LNCAP (cell line): ENCODE measurements around the gene NDUFAF2.

Experiments used
- TF ChIP-seq, protein P1 (sequence below): fragments of 450-650 bp; IDR thresholded peaks from 2 replicates; pipeline ENCODE4 v1.5.1; 2017; ENCODE audit warnings: mild to moderate bottlenecking

Gene NDUFAF2

DNA sequence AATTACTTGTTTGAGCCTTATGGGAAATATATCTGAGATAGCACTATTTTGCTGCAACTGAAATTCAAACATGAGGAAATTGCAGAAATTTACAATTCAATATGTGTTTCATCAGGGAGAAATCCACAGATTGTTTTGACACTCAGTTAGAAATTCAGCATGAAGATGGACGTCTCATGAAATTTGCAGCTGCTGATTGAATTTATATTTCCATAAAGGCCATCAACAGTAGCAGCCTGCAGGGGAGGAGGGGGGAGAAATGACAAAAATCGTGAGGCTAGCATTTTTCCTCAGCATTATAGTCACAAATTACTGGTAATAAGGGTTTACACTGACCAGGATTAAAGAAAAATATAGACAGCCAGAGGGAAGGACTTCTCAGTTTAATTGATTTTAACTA, 81.0 kb downstream of the NDUFAF2 start:
- TF ChIP-seq, protein P1, sequence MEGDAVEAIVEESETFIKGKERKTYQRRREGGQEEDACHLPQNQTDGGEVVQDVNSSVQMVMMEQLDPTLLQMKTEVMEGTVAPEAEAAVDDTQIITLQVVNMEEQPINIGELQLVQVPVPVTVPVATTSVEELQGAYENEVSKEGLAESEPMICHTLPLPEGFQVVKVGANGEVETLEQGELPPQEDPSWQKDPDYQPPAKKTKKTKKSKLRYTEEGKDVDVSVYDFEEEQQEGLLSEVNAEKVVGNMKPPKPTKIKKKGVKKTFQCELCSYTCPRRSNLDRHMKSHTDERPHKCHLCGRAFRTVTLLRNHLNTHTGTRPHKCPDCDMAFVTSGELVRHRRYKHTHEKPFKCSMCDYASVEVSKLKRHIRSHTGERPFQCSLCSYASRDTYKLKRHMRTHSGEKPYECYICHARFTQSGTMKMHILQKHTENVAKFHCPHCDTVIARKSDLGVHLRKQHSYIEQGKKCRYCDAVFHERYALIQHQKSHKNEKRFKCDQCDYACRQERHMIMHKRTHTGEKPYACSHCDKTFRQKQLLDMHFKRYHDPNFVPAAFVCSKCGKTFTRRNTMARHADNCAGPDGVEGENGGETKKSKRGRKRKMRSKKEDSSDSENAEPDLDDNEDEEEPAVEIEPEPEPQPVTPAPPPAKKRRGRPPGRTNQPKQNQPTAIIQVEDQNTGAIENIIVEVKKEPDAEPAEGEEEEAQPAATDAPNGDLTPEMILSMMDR = no peak

DNA sequence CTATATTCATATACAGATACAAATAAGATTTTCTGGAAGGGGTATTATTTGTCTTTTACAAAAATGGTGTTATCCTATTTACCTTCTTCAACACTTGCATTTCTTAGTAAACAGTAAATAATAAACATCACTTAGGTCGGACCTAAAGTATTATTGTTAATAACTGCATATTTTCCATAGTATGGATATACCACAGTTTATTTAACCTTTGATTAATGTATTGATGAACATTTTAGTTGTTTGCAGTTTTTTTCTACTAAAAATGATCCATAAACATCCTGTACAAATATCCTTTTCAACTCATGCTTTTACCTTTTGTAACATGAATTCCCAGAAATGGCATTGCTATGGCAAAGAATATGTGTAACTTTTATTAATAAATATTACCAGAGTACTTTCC, 83.4 kb downstream of the NDUFAF2 start:
- TF ChIP-seq, protein P1 = no peak

DNA sequence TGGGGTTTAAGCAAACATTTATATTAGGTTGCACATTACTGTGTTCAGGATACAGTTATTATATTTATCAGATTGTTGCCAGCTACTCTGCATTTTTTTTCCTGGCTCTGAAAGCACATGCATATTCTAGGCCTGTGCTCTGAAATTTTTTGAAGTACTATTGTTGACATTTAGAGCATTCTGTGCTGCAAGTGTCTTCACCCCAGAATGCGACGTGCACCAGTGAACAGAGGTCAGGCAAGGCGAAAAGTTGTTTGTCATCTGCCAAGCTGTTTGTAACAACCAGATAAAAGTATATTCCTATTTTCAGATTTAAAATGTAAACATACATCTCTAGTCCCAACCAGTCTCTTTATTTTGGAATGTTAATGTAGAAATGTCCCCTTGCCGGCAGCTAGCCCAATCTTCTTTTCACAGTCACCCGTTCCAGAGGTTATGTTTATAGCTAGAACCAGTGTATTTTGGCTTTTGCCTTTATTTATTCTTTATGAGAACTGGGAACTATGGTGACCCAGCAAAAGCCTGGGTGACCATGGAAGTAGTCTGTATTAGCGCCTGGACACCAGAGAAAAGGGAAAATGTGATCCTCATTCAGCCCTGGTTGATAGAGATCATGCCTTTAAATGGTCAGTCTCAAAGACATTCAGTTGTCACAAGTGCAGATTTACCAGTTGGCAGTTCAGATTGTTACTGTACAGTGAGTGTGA, 84.6 kb downstream of the NDUFAF2 start:
- TF ChIP-seq, protein P1 = no peak

DNA sequence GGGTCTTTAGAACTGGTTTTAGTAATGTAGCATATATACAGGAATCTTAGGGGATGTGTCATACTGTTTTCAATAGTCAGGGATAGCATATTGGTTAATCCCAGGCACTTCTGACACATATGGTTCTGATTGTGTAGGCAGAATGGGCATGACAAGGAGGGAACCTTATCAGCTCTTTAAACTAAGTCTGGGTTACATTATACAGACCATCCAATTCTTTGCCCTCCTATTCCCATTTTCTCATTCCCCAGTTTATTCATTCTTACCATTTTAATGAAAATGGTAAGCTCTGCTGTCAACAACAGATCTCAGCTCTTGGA, 85.1 kb downstream of the NDUFAF2 start:
- TF ChIP-seq, protein P1 = no peak

DNA sequence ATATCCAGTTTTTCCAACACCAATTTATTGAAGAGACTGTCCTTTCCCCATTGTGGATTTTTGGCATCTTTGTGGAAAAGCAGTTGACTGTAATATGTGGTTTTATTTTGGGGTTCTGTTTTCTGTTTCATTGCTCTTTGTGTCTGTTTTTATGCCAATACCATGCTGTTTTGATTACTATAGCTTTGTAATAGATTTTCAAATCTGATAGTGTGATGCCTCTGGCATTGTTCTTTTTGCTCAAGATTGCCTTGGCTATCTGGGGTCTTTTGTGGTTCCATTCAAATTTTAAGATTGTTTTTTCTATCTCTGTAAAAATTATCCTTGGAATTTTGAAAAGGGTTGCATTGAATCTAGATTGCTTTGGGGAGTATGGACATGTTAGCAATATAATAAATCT, 99.5 kb downstream of the NDUFAF2 start:
- TF ChIP-seq, protein P1 = no peak

DNA sequence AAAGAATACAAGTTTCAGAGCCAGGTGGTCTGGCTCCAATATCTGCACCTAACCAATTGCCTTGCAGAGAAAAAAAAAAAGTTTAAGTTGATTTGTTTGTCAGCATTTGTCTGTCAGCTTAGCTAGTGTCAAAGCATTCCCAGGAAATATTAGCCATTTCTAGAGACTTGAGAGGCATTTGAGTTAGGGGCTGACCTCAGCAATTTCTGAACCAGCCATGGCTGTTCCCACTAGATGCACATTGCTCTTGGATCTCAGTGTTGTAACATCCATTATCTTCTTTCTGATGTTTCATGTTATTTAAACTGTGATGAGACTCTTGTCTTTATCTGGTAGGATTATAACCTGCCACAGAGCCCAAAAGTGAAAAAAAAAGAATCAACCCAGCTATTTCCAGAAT, 102.3 kb downstream of the NDUFAF2 start:
- TF ChIP-seq, protein P1 = no peak

DNA sequence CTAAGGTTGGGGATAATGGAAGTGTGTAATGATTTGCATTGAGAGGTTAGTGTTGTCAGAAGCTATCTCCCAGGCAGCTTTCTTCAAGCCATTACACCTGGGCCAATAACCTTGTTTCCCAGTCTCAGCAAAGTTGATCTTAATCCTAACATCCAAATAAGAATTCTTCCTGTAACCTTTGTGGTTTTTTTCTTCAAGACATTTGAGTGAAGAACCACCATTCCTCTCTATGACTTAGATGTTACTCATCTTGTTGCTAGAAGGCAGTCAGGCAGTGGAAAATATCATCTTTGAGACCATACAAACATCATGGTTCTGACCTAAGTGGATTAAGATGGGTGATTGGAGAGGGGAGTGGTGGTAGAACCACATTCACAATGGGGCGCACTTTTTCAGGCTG, 103.5 kb downstream of the NDUFAF2 start:
- TF ChIP-seq, protein P1 = no peak

DNA sequence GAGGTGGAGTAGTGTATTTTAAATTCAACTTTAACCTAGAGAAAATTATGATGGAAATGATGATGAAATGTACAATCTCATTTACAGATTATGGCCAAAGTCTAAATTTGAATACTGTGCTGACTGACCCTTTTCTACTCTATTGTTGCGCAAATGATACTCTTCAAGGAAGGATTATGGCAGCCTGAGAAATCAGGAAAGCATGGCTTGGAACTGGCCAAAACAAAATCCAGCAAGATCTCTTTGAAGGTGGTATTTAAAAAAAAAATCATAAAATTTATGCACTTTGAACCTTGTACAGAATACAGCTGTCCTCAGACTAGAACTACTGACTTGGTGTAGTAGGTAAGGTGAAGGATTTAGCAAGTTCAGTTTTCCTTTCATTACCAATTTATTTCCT, 105.3 kb downstream of the NDUFAF2 start:
- TF ChIP-seq, protein P1 = no peak
